Activated naive CD8-positive, alpha-beta T cell treated with anti-CD3 and anti-CD28 coated beads, Interleukin-2, amount 10 ng/mL, durations not matched to agents 7 days and 5 days (primary cell): ENCODE measurements around the gene UBE3A. TPM values are rescaled to one million over a fixed set of nuclear protein-coding genes. Genes with fewer than 3 reads are reported as not detected.

ENCODE experiments used
- ATAC-seq: fragments of 150-1000 bp; cut with Tn5 transposase; one replicate; pipeline ENCODE4 v1.10.0; 2021; ENCODE audit warnings: low read depth, moderate library complexity
- POLR2A ChIA-PET: fragments of 350-600 bp; sonication (Branson Sonifier 250); formaldehyde crosslinking; loops from one replicate; lab custom pipeline; 2021; ENCODE audit warnings: antibody characterized with exemption; lab: Charles Lee
- DNase-seq: peaks from one replicate; pipeline ENCODE4 v3.0.0; 2021
- H3K27ac Mint-ChIP-seq: one replicate; pipeline ENCODE4 v1.8.0; 2022; ENCODE audit warnings: mild to moderate bottlenecking, mixed read lengths
- H3K27me3 Mint-ChIP-seq: one replicate; pipeline ENCODE4 v1.8.0; 2022; ENCODE audit warnings: mild to moderate bottlenecking, moderate library complexity, mixed read lengths
- H3K36me3 Mint-ChIP-seq: one replicate; pipeline ENCODE4 v1.8.0; 2021; ENCODE audit warnings: mild to moderate bottlenecking, mixed read lengths
- H3K4me1 Mint-ChIP-seq: one replicate; pipeline ENCODE4 v1.8.0; 2021; ENCODE audit warnings: mixed read lengths
- H3K4me3 Mint-ChIP-seq: one replicate; pipeline ENCODE4 v1.8.0; 2022; ENCODE audit warnings: mild to moderate bottlenecking, moderate library complexity, mixed read lengths
- H3K9me3 Mint-ChIP-seq: one replicate; pipeline ENCODE4 v1.8.0; 2021; ENCODE audit warnings: mixed read lengths
- total RNA-seq, 2 experiments: library from RNA; stranded (reverse); gene quantifications; one replicate each; pipeline ENCODE4 v1.2.3, GENCODE V29; 2021

Gene UBE3A
- total RNA-seq: 100 to 1,000 TPM; 105 to 115 TPM

DNA sequence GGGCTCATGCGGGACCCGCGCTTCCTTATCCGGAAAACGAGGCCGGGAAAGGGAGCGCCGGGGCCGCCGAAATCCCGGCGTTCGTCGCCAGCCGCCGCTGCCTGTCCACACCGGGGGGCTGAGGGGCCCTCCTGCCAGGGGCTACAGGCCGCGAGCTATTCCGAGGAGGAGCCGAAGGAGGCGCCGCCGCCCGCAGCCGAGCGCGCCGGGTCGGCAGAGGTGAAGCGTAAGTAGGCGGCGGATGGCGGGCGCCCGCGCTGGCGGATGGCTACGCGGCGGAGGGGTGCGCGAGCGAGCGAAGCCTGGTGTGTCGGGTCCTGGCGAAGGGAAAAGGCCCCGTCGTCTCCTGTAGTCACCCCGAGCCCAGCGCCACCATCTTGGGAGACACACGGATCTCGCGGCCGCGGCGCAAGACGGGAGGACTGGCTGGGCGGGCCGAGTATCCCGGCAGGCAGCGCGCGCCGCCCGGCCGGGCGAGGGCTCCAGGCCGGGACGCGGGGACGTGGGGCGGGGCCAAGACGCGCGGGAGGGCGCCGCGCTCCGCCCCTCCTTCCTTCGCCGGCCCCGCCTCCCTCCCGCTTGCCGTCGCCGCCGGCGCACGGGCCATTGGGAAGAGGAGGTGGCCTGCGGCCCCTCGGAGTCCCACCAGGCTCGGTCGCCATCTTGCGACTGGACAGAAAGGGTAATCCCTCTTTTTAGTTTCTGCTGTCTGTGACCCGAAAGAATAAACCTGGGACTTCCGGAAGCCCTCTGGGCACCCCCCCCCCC, at the start of gene UBE3A:
UBE3A (minus strand) TSS at position 424 of the 768 bp plus-strand sequence. CDS start 29,917 bp downstream, outside the sequence.
- H3K4me1 Mint-ChIP-seq: peaks cover 30% of the 10 kb centered on the region
- peaks cover 16% of the 10 kb centered on the region for H3K36me3 Mint-ChIP-seq
- POLR2A ChIA-PET: interaction anchor here (0.9 to 1.2 kb wide), 4 partner anchors 71 to 666 kb away, joined by 3 to 5 read pairs (median 3); no protein-coding TSS in a partner anchor
- no peaks in the 10 kb centered on the region for H3K27me3 Mint-ChIP-seq
- peak; percentile 97 for DNase-seq
- H3K4me3 Mint-ChIP-seq: peak within 1 kb of the TSS; percentile 94
- peak within 1 kb of the TSS; percentile 94 for H3K27ac Mint-ChIP-seq
- no peaks in the 10 kb centered on the region for H3K9me3 Mint-ChIP-seq
- peak; percentile 91 for ATAC-seq

DNA sequence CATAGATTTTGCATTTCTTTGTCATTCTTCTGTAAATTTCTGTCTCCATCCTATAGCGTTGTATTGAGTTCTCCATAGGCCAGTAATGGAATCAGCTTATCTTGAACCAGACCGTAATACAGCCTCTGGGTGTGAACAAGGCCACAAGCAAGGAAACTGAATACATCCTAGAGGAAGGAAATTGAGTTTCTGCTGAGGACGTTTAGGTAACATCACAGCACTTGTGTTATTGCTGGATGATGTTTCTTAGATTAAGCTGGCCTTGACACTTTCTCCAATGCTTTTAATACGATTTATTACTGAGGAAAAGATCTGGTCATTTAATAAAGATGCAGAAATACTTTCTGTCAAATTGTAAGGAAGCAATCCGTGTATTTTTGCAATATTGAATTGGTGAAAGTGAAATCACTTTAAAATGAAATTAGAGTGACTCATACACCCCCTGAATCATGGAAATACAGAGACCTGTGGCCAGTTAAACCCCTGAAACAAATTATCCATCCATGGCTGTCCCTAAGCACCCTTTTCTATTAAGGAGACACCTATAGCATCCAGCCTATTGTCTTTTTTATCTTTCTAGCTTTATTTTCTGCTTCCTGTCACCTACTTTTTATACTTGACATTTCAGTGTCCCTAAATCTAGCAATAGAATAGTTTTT, 48.5 kb upstream of the UBE3A start:
- DNase-seq (no peak), ATAC-seq (no peak)
- POLR2A ChIA-PET: no interaction called here
- Mint-ChIP-seq H3K27ac (no peak overlapping the region), H3K9me3 (peaks cover 5% of the 10 kb centered on the region), H3K4me1 (no peaks in the 10 kb centered on the region), H3K4me3 (no peak overlapping the region), H3K36me3 (no peaks in the 10 kb centered on the region), H3K27me3 (no peaks in the 10 kb centered on the region)

DNA sequence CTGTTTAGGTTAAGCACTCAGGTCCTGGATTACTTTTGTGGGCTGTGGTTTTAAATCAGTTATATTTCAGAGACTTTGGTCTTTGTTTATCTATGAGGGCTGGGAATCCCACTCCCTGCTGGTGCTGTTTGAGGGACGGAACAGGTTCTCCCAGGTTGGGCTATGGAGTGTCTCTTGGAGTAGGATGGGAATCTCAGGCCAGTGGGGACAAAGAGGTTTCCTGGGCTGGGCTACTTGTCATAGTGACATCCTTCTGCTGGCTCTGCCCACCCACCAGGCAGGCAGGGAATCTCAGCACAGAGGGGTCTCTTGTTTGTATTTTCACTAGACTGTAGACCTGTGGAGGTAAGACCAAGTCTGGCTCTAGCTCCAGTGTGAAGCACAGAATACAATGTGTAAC, 47.2 kb upstream of the UBE3A start:
- Mint-ChIP-seq H3K4me3 (no peak overlapping the region), H3K9me3 (peaks cover 3% of the 10 kb centered on the region), H3K4me1 (no peaks in the 10 kb centered on the region), H3K27me3 (peaks cover 2% of the 10 kb centered on the region), H3K27ac (no peak overlapping the region), H3K36me3 (no peaks in the 10 kb centered on the region)
- DNase-seq (no peak), ATAC-seq (no peak)
- POLR2A ChIA-PET: no interaction called here

DNA sequence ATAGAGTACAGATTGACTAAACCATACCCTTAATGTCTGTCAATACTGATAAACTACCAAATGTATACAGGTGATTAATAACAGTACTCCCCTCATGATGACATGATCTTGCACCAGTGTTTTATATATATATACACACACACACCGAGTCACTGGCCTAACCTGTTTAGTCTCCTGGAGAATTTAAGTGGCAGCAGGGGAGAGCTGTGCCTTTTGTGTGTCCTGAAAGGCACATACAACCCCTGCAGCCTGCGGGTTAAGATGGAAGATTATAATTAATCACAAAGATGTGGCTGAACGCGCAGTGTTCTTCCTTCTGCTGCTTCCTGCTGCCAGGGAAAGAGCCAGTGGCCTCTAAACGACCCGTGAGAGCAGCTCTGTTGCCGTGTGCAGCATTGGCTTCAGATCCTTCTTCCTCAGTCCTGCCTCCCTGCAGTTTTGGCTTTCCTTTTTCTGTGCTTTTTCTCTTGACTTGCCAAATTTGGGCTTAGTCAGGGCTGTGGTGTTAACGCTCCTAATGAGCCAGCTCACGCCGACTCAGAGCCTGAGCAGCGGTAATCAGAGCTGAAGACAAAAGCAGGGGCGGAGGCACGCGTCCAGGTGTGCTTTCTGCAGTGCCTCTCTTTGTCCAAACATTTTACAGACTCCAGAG, 42.5 kb upstream of the UBE3A start:
- POLR2A ChIA-PET: no interaction called here
- H3K36me3 Mint-ChIP-seq: no peaks in the 10 kb centered on the region
- H3K27ac Mint-ChIP-seq: no peak overlapping the region
- H3K4me3 Mint-ChIP-seq: no peak overlapping the region
- DNase-seq: no peak
- H3K9me3 Mint-ChIP-seq: peaks cover 3% of the 10 kb centered on the region
- no peaks in the 10 kb centered on the region for H3K4me1 Mint-ChIP-seq
- H3K27me3 Mint-ChIP-seq: peaks cover 2% of the 10 kb centered on the region
- ATAC-seq: no peak

DNA sequence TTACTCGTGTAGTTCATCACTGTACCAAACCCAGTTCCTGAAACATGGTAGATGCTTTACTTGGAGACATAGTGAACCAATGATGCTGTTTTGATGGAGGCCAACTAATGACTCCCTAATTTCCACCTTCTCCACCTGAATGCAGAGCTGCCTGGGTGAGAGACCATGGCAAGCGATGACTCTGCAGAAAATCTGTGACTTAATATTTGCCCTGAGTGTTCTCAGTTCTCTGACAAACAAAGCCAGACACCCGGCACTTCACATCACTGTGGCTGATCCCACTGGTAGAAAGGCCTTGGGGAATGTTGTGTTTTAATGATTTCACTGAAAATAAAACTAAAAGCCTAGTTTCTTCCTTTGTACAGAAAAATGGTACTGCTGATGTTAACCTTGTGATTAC, 39.5 kb upstream of the UBE3A start:
- POLR2A ChIA-PET: no interaction called here
- Mint-ChIP-seq H3K27me3 (peaks cover 2% of the 10 kb centered on the region), H3K4me3 (no peak overlapping the region), H3K9me3 (peaks cover 2% of the 10 kb centered on the region), H3K27ac (no peak overlapping the region), H3K4me1 (no peaks in the 10 kb centered on the region), H3K36me3 (no peaks in the 10 kb centered on the region)
- ATAC-seq (no peak), DNase-seq (no peak)

DNA sequence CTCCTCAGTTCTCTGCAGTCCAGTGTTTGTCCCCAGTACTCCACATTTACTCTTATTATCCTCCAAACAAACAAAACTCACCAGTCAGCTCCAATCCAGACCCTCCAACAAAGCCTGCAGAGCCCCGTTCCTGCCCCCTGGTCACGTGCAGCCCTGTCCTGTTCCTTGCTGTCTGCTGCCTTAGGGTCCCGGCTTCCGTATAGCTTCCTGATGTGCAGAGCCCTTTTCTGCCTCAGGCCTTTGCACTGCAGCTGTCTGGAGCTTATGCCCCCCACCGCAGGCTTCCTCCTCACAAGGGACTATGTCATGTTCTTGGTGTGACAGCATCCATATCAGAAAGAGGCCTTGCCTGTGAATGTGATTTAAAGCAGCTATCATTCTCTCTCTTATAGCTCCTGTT, 39.0 kb upstream of the UBE3A start:
- H3K9me3 Mint-ChIP-seq: peaks cover 7% of the 10 kb centered on the region
- no peak for DNase-seq
- H3K4me1 Mint-ChIP-seq: no peaks in the 10 kb centered on the region
- H3K36me3 Mint-ChIP-seq: no peaks in the 10 kb centered on the region
- POLR2A ChIA-PET: no interaction called here
- H3K27me3 Mint-ChIP-seq: peaks cover 2% of the 10 kb centered on the region
- H3K27ac Mint-ChIP-seq: no peak overlapping the region
- ATAC-seq: no peak
- no peak overlapping the region for H3K4me3 Mint-ChIP-seq

DNA sequence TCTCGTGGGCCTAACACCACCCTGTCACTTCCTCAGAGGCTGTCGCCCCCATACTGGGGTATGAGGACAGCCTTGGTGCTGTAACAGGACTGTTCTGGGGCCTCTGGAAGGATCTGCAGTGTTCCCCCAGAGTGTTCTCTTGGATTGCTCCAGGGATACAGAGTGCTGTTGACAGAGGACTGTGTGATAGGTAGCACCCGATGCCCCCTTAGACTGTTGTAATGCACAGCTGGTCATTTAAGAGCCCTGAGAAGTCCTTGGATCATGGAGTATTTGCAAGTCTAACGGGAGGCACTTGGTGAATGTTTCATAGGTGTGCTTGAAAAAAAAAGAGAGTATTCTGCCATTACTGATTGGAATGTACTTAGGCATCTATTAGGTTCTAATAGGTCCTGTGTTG, 35.4 kb upstream of the UBE3A start:
- Mint-ChIP-seq H3K4me1 (no peaks in the 10 kb centered on the region), H3K27me3 (no peaks in the 10 kb centered on the region), H3K27ac (no peak overlapping the region), H3K36me3 (no peaks in the 10 kb centered on the region), H3K9me3 (peaks cover 10% of the 10 kb centered on the region), H3K4me3 (no peak overlapping the region)
- no peak for DNase-seq
- POLR2A ChIA-PET: no interaction called here
- ATAC-seq: no peak

DNA sequence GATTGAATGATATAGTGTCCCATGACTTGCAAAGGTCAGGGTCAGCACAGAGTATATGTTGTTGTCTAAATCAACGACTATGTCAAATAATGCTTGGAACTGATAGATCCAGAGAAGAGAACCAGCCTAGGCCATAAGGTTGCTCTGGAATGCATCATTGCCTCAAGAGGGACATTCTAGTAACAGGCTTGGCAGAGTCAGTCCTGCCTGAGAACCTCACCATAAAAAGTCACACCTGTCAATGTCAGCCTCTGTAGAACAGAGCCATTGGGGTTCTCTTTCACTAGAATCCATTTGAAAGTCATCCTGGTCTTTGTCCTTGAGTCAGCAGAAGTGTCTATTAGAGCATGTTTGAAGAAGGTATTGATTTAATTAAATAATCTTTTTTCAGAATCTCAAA, 31.4 kb upstream of the UBE3A start:
- DNase-seq (no peak), ATAC-seq (no peak)
- Mint-ChIP-seq H3K9me3 (peaks cover 13% of the 10 kb centered on the region), H3K4me3 (no peak overlapping the region), H3K27ac (no peak overlapping the region), H3K36me3 (no peaks in the 10 kb centered on the region), H3K27me3 (no peaks in the 10 kb centered on the region), H3K4me1 (no peaks in the 10 kb centered on the region)
- POLR2A ChIA-PET: no interaction called here

DNA sequence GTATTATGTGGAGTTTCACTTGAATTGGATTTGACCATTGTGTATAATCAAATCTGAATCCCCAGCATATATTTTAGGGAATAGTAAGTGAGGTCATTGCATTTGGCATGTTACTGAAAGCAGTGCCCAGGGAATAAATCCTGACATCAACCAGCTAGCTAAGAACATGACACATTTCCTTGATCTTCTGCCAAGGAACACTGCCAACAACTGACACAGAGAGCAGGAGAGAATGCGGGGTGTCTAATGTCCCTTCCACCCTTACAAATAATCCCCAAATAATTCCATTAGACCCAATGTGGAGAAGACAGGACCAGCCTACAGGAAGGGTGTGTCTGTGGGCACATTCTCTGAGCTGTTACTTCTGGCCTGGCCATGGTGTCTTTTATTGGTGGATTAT, 30.6 kb upstream of the UBE3A start:
- Mint-ChIP-seq H3K27ac (no peak overlapping the region), H3K27me3 (no peaks in the 10 kb centered on the region), H3K9me3 (peaks cover 13% of the 10 kb centered on the region), H3K4me3 (no peak overlapping the region), H3K4me1 (no peaks in the 10 kb centered on the region), H3K36me3 (no peaks in the 10 kb centered on the region)
- DNase-seq (no peak), ATAC-seq (no peak)
- POLR2A ChIA-PET: no interaction called here

DNA sequence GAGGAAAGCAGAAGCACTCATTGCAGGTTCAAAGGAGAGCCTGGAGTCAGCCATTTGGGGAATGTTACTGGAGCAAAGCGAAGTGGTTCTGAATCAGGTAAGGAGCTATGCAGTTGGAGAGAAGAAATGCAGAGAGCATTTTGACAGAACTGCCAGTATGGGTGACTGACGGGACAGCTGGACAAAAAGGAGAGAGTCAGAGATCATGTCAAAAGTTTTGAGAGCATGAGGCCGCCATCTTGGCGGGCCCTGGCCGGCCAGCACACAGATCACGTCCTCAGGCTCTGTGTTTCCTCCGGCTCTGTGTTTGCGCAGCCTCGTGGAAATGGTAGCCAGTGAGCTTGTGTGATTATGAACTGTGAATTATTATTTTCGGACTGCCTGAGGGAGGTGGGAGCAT, 29.8 kb upstream of the UBE3A start:
- H3K9me3 Mint-ChIP-seq: peaks cover 11% of the 10 kb centered on the region
- ATAC-seq: no peak
- H3K27ac Mint-ChIP-seq: no peak overlapping the region
- H3K36me3 Mint-ChIP-seq: no peaks in the 10 kb centered on the region
- POLR2A ChIA-PET: no interaction called here
- H3K4me1 Mint-ChIP-seq: no peaks in the 10 kb centered on the region
- no peak overlapping the region for H3K4me3 Mint-ChIP-seq
- DNase-seq: no peak
- H3K27me3 Mint-ChIP-seq: no peaks in the 10 kb centered on the region

DNA sequence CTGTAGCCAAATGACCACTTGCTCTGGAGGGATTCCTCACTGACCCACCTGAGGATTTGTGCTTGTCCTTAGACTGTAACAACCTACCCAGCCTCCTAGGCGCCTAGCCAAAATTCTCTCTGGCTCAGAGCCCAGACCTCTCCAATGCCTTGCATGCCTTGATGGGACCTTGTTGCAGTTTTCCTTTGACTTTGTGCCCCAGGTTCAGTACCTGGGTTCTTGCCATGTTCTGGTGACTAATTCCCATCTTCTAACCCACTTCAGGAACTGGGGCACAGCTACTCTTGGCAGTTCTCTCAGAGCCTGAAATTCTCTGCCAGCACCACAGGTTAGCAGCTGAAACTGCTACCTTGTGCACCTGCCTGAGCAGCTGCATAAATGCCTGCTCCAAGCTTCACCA, 27.0 kb upstream of the UBE3A start:
- no peaks in the 10 kb centered on the region for H3K27me3 Mint-ChIP-seq
- H3K9me3 Mint-ChIP-seq: peaks cover 5% of the 10 kb centered on the region
- H3K27ac Mint-ChIP-seq: no peak overlapping the region
- ATAC-seq: no peak
- no peaks in the 10 kb centered on the region for H3K4me1 Mint-ChIP-seq
- no peak overlapping the region for H3K4me3 Mint-ChIP-seq
- POLR2A ChIA-PET: no interaction called here
- H3K36me3 Mint-ChIP-seq: no peaks in the 10 kb centered on the region
- no peak for DNase-seq

DNA sequence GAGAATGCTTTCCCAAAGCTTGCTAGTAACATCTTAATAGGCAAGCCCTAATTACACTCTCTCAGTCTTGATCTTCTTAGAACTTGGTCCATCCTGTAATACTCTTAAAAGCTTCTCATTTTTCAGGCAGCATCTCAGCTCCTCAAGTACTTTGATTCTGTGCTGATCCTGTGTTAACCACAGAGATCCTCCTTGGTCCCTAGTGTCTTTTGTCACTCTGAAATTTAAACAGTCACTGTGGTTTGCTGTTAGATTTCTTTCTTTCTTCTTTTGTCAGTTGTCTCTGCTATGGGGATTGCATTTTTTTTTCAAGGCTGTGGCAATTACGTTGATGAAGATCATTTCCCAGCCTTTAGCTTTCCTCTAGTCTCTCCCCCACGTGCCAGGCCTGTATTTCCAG, 26.0 kb upstream of the UBE3A start:
- Mint-ChIP-seq H3K9me3 (peaks cover 3% of the 10 kb centered on the region), H3K27me3 (no peaks in the 10 kb centered on the region), H3K4me3 (no peak overlapping the region), H3K4me1 (no peaks in the 10 kb centered on the region), H3K27ac (no peak overlapping the region), H3K36me3 (no peaks in the 10 kb centered on the region)
- DNase-seq (no peak), ATAC-seq (no peak)
- POLR2A ChIA-PET: no interaction called here

DNA sequence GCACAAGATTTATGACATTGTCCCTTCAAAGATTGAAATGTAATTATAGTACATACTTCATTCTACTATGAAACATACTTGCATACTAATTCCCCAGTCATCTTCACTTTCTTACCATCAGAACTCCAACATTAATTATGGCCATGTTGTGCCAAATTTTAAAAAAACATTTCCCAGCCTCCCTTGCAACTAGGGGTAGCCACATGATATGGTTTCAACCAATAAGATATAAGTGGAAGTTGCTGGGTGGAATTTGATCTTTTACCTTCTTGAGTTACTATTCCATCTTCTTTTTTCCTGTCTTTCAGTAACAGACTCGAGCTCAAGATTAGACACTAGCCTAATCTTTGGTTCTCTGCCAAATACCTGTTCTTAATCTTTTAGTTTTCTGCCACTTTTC, 25.6 kb upstream of the UBE3A start:
- H3K27me3 Mint-ChIP-seq: no peaks in the 10 kb centered on the region
- no peak for DNase-seq
- H3K9me3 Mint-ChIP-seq: peaks cover 3% of the 10 kb centered on the region
- no peak for ATAC-seq
- H3K27ac Mint-ChIP-seq: no peak overlapping the region
- no peaks in the 10 kb centered on the region for H3K36me3 Mint-ChIP-seq
- H3K4me3 Mint-ChIP-seq: no peak overlapping the region
- POLR2A ChIA-PET: no interaction called here
- no peaks in the 10 kb centered on the region for H3K4me1 Mint-ChIP-seq

DNA sequence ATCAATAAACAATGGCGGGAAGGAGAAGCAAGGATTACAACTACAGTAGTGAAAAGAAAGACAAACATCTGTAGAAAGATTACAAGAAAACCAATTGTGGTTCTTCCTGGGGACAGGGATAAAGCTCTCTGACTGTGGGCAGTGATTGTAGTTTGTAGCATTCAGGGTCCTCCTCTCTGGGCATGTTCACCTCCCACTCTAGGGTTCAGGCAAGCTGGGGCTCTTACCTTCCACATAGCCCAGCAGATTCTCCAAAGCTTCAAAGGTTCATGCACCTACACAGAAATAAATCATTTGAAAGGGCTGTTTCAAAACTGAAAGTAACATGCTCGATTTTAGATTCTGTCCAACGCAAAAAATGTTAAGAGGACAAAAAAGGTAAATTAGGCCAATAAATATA, 17.4 kb upstream of the UBE3A start:
- H3K27me3 Mint-ChIP-seq: no peaks in the 10 kb centered on the region
- H3K4me3 Mint-ChIP-seq: no peak overlapping the region
- peaks cover 2% of the 10 kb centered on the region for H3K9me3 Mint-ChIP-seq
- H3K27ac Mint-ChIP-seq: no peak overlapping the region
- DNase-seq (no peak), ATAC-seq (no peak)
- H3K4me1 Mint-ChIP-seq: no peaks in the 10 kb centered on the region
- no peaks in the 10 kb centered on the region for H3K36me3 Mint-ChIP-seq
- POLR2A ChIA-PET: no interaction called here
